Tibial artery (tissue), 4 donors: Measurements from ENCODE around the gene DEFB115.

Experiments
- DNase-seq, 2 donors: peaks; one replicate each; pipeline ENCODE4 v3.0.0-alpha.2; 2019
- H3K27ac ChIP-seq, 2 donors: fragments of 200-600 bp; sonication (generic) in 1 of 2; 1 replicate in 1 of 2; 2 replicates in 1 of 2; pipeline ENCODE4 v1.5.1; 2018 to 2019; ENCODE audit warnings: mild to moderate bottlenecking in 1 of 2
- H3K27me3 ChIP-seq, 2 donors: fragments of 200-600 bp; sonication (generic) in 1 of 2; one replicate each; pipeline versions ENCODE4 v1.5.1 to v1.6.0; 2016 to 2019
- H3K36me3 ChIP-seq, 3 donors: fragments of 200-600 bp; sonication (generic) in 2 of 3; one replicate each; pipeline ENCODE4 v1.5.1; 2016 to 2019; ENCODE audit warnings: mild to moderate bottlenecking in 2 of 3
- H3K4me1 ChIP-seq, 4 donors: fragments of 200-600 bp; sonication (generic) in 2 of 4; 1 replicate in 3 of 4; 2 replicates in 1 of 4; pipeline ENCODE4 v1.5.1; 2016 to 2019
- H3K4me3 ChIP-seq, 2 donors: fragments of 200-600 bp; sonication (generic) in 1 of 2; 1 replicate in 1 of 2; 2 replicates in 1 of 2; pipeline ENCODE4 v1.5.1; 2018 to 2019; ENCODE audit warnings: mild to moderate bottlenecking in 2 of 2
- H3K9me3 ChIP-seq, 3 donors: fragments of 200-600 bp; sonication (generic) in 1 of 3; one replicate each; pipeline ENCODE4 v1.5.1; 2016 to 2019
- intact Hi-C: fragments of 100-400 bp; cut with DNase I; formaldehyde crosslinking; loops from one replicate; pipeline ENCODE4 v1.15.0; 2023; ENCODE audit warnings: low total_unique reads
- TF ChIP-seq, protein P1 (sequence below), 2 experiments: fragments of 200-600 bp in 1 of 2; fragments of 450-650 bp in 1 of 2; IDR thresholded peaks; one replicate each; pipeline ENCODE4 v1.5.1; 2017 to 2019; ENCODE audit warnings: antibody characterized with exemption in 2 of 2, mild to moderate bottlenecking in 1 of 2, moderate library complexity in 1 of 2

DEFB115 gene, protein sequence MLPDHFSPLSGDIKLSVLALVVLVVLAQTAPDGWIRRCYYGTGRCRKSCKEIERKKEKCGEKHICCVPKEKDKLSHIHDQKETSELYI

DNA sequence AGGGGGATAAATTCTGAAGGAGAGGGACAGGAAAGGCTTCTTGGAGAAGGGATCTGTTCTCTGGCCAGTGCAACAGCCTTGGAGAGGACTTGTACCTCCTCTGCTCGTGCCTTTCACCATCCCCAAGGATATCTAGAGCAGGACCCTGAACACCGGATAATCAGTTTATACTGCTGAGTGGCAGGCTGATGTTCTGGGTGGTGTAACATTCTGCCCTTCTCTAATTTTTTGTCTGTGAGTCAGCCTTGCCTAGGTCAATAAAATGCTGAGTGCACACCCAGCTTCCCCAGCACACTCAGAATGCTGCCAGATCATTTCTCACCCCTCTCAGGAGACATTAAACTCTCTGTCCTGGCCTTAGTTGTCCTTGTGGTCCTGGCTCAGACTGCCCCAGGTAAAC is at the start of gene DEFB115:
Gene DEFB115, plus strand, starts transcription at position 301 of the 400 bp plus-strand sequence. Its CDS starts 0 bp downstream, at position 301.
- H3K4me1 ChIP-seq, result no peaks in the 10 kb centered on the region
- TF ChIP-seq, protein P1, sequence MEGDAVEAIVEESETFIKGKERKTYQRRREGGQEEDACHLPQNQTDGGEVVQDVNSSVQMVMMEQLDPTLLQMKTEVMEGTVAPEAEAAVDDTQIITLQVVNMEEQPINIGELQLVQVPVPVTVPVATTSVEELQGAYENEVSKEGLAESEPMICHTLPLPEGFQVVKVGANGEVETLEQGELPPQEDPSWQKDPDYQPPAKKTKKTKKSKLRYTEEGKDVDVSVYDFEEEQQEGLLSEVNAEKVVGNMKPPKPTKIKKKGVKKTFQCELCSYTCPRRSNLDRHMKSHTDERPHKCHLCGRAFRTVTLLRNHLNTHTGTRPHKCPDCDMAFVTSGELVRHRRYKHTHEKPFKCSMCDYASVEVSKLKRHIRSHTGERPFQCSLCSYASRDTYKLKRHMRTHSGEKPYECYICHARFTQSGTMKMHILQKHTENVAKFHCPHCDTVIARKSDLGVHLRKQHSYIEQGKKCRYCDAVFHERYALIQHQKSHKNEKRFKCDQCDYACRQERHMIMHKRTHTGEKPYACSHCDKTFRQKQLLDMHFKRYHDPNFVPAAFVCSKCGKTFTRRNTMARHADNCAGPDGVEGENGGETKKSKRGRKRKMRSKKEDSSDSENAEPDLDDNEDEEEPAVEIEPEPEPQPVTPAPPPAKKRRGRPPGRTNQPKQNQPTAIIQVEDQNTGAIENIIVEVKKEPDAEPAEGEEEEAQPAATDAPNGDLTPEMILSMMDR (IDR thresholded peaks at IDR 0.05), result no peak
- no peak within 1 kb of the TSS for H3K27ac ChIP-seq
- intact Hi-C loops, result no loop called here
- no peak within 1 kb of the TSS for H3K4me3 ChIP-seq
- no peaks in the 10 kb centered on the region for H3K27me3 ChIP-seq
- DNase-seq, result no peak
- no peaks in the 10 kb centered on the region for H3K9me3 ChIP-seq
- H3K36me3 ChIP-seq, result no peaks in the 10 kb centered on the region

DNA sequence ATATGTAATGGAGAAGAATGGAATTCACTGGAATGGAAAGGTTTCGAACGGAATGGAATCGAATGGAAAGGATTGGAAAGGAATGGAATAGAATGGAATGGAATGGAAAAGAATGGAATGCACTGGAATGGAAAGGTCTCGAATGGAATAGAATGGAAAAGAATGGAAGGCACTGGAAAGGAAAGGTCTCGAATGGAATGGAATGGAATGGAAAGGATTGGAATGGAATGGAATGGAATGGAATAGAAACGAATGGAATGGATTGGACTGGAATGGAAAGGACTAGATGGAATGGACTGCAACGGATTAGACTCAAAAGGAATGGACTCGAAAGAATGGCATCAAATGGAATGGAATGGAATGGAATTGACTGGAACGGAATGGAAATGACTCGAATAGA is 20.5 kb upstream of the DEFB115 start:
- H3K27ac ChIP-seq, result no peak overlapping the region
- H3K9me3 ChIP-seq, result peaks cover 12 to 67% (median 52%) of the 10 kb centered on the region in 3 donors
- H3K4me1 ChIP-seq, result no peaks in the 10 kb centered on the region
- TF ChIP-seq, protein P1 (IDR thresholded peaks at IDR 0.05), result no peak
- no peaks in the 10 kb centered on the region for H3K27me3 ChIP-seq
- no peaks in the 10 kb centered on the region for H3K36me3 ChIP-seq
- no peak for DNase-seq
- intact Hi-C loops, result no loop called here
- H3K4me3 ChIP-seq, result no peak overlapping the region

DNA sequence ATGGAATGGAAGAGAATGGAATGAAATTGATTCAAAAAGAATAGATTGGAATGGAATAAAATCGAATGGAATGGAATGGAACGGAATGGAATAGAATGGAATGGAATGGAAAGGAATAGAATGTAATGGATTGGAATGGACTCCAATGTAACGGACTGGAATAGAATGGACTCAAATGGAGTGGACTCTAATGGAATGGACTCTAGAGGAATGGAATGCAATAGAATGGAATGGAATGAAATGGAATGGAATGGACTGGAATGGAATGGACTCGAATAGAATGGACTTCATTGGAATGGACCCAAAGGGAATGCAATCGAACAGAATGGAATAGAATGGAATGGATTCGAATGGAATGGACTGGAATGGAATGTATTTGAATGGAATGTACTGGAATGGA is 19.7 kb upstream of the DEFB115 start:
- no peak overlapping the region for H3K4me3 ChIP-seq
- no peaks in the 10 kb centered on the region for H3K4me1 ChIP-seq
- TF ChIP-seq, protein P1 (IDR thresholded peaks at IDR 0.05), result no peak
- no peaks in the 10 kb centered on the region for H3K27me3 ChIP-seq
- intact Hi-C loops, result no loop called here
- H3K27ac ChIP-seq, result no peak overlapping the region
- peaks cover 12 to 64% (median 54%) of the 10 kb centered on the region in 3 donors for H3K9me3 ChIP-seq
- DNase-seq, result no peak
- no peaks in the 10 kb centered on the region for H3K36me3 ChIP-seq

DNA sequence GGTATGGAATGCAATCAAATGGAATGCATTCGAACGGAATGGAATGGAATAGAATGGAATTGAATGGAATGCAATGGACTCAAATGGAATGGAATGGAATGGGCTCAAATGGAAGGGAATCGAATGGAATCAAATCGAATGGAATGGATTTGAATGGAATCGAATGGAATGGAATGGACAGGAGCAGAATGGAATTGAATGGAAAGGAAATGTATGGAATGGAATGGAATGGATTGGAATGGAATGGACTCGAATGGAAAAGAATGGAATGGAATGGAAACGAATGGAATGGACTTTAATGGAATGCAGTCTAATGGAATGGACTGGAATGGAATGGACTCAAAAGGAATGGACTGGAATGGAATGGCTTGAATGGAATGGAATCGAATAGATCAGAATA is 18.3 kb upstream of the DEFB115 start:
- intact Hi-C loops, result no loop called here

DNA sequence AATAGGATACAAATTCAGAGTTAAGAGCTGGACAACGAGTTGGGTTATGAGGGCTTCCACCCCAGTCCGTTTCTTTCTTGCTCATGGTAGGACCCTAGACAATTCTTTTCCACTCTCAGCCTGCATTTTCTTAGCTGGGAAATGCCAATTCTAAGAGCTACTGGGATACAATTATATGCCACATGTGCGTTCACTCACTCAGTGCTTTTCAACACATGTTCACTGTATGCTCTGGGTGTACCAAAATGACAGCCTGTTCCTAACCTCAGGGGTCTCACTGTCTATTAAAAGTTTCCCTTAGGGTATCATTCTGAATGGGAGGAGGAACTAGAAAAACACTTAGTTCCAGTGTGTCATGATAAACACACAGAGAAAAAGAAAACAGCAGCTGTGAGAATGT is 505 bp upstream of the DEFB115 start:
- intact Hi-C loops, result no loop called here
- H3K4me1 ChIP-seq, result no peaks in the 10 kb centered on the region
- H3K36me3 ChIP-seq, result no peaks in the 10 kb centered on the region
- H3K4me3 ChIP-seq, result no peak overlapping the region
- no peaks in the 10 kb centered on the region for H3K9me3 ChIP-seq
- no peak for DNase-seq
- H3K27me3 ChIP-seq, result no peaks in the 10 kb centered on the region
- TF ChIP-seq, protein P1 (IDR thresholded peaks at IDR 0.05), result no peak
- H3K27ac ChIP-seq, result no peak overlapping the region

More for the DNA sequence above, 18.3 kb upstream of the DEFB115 start:
- Histone ChIP-seq H3K27ac (no peak overlapping the region), H3K9me3 (peaks cover 8 to 65% (median 52%) of the 10 kb centered on the region in 3 donors), H3K4me1 (no peaks in the 10 kb centered on the region), H3K4me3 (no peak overlapping the region), H3K36me3 (no peaks in the 10 kb centered on the region), H3K27me3 (no peaks in the 10 kb centered on the region)
- TF ChIP-seq, protein P1 (IDR thresholded peaks at IDR 0.05), result no peak
- DNase-seq, result no peak
